Astrocyte (in vitro differentiated cells and primary cell): Measurements from ENCODE around the gene CSRNP3.

Experiments
- CTCF ChIP-seq: IDR thresholded peaks from 2 replicates; pipeline ENCODE4 v1.5.1; 2011; ENCODE audit warnings: low read depth, mild to moderate bottlenecking, inconsistent platforms, low read length, moderate library complexity; ENCODE audit not compliant: insufficient read depth
- EZH2 ChIP-seq: IDR thresholded peaks from 2 replicates; pipeline ENCODE4 v1.6.1; 2012; ENCODE audit warnings: mild to moderate bottlenecking, low read length, inconsistent platforms; ENCODE audit not compliant: insufficient read depth

- TF ChIP-seq CTCF = no peak
- no peak for TF ChIP-seq EZH2
Observed at GRCh38 chr2:165562233-165562632, 92.7 kb downstream of the CSRNP3 start.
